ENCODE results near the gene C9orf50. TPM values are rescaled to one million over a fixed set of nuclear protein-coding genes. Genes with fewer than 3 reads are reported as not detected.

Gene C9orf50
- total RNA-seq, 2 donors from 2014 or later, result not detected

DNA sequence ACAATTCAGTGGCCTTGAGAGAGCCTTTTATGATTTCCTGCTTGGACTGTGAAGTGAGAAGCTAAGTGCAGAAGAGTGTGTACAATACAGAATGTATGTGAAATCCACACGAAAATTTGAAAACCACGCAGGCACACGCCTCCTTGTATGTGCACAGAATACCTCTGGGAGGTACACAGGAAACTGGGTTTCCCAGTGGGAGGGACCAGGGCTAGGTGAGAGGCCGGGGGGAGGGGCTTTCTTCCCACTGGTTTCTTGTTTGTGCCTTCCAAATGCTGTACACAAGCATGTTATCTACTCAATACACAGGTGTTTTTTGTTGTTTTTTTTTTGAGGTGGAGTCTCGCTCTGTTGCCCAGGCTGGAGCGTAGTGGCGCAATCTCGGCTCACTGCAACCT is 16.1 kb downstream of the C9orf50 start:
- no peak for DNase-seq (ENCODE audit: low spot score)
- H3K36me3 ChIP-seq, result no peaks in the 10 kb centered on the region
- TF ChIP-seq, protein P1, sequence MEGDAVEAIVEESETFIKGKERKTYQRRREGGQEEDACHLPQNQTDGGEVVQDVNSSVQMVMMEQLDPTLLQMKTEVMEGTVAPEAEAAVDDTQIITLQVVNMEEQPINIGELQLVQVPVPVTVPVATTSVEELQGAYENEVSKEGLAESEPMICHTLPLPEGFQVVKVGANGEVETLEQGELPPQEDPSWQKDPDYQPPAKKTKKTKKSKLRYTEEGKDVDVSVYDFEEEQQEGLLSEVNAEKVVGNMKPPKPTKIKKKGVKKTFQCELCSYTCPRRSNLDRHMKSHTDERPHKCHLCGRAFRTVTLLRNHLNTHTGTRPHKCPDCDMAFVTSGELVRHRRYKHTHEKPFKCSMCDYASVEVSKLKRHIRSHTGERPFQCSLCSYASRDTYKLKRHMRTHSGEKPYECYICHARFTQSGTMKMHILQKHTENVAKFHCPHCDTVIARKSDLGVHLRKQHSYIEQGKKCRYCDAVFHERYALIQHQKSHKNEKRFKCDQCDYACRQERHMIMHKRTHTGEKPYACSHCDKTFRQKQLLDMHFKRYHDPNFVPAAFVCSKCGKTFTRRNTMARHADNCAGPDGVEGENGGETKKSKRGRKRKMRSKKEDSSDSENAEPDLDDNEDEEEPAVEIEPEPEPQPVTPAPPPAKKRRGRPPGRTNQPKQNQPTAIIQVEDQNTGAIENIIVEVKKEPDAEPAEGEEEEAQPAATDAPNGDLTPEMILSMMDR (IDR thresholded peaks at IDR 0.05), result no peak
- peaks cover 0 to 39% of the 10 kb centered on the region in 2 donors for H3K4me1 ChIP-seq
- no peak overlapping the region for H3K27ac ChIP-seq
- no peaks in the 10 kb centered on the region for H3K9me3 ChIP-seq
- H3K4me3 ChIP-seq, result no peak overlapping the region
- H3K27me3 ChIP-seq, result no peaks in the 10 kb centered on the region

DNA sequence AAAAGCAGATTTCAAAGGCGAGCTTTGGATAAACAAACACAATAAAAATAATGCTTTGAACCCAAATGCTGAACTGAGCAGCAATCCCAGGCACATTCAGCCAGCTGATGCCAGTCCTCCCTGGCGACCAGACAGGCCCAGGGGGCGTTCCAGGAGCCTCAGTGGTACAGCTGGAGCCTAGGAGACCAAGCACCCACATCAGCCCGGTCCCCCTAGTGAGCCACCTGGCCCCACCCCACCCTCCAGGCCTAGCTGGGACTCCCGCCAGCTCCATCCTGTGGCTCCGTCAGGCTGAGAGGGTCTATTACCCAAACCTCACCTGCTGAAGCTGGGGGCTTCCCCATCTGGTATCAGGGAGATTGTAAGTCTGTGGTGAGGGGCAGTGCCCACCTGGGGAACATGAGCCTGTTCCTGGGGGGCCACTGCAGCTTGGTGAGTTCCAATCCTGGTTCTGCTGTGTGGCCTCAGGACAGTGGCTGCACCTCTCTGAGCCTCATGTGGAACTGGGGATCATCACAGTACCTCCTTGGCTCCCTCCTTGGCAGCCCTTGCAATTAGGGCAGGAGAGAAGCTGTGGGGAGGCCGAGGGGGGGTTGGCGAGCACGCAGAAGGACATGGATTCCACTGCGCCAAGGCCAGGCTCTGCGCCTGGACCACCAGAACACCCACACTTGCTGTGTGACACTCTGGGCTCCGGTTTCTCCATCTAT is 16.7 kb downstream of the C9orf50 start:
- H3K9me3 ChIP-seq, result no peaks in the 10 kb centered on the region
- no peaks in the 10 kb centered on the region for H3K36me3 ChIP-seq
- H3K4me3 ChIP-seq, result no peak overlapping the region
- no peak for DNase-seq (ENCODE audit: low spot score)
- no peak overlapping the region for H3K27ac ChIP-seq
- TF ChIP-seq, protein P1 (IDR thresholded peaks at IDR 0.05), result no peak
- H3K27me3 ChIP-seq, result no peaks in the 10 kb centered on the region
- peaks cover 0 to 34% of the 10 kb centered on the region in 2 donors for H3K4me1 ChIP-seq

DNA sequence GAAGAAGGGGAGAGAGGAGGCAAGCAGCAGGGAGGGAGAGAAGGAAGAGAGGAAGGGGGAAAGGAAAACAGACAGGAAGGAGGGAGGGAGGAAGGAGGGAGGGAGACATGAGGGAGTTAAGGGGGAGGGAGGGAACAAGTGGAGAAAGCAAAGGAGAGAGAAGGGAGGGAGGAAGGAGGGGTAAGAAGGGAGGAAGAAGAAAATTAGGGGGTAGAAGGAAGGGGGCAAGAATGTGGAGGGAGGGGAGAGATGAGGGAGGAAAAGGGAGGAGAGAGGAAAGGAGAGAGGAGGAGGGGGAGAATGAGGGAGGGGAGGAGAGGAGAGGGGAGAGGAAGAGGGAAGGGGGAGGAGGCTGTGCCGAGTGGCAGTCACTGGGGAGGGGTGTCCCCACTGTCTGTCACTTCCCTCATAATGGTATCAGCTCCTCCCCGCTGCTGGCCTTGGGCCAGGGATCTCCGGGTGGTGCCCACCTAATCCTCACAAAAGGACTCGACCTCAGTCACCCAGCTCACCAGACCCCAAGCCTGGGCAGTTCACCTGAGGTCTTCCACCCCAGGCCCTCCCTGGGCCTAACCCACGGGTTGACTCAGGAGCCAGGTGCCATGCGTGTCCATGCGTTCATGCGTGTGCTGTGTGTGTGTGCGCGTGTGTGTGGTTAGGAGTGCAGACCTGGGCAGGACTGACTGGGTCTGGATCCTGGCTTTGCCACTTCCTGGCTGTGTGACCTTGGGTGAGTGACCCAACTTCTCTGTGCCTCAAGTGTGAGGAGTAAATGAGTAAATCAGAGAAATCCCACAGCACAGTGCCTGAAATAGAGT is 18.1 kb downstream of the C9orf50 start:
- Histone ChIP-seq H3K9me3 (no peaks in the 10 kb centered on the region), H3K36me3 (no peaks in the 10 kb centered on the region), H3K4me1 (peaks cover 0 to 27% of the 10 kb centered on the region in 2 donors), H3K27me3 (no peaks in the 10 kb centered on the region), H3K4me3 (no peak overlapping the region), H3K27ac (no peak overlapping the region)
- DNase-seq (ENCODE audit: low spot score), result no peak
- TF ChIP-seq, protein P1 (IDR thresholded peaks at IDR 0.05), result no peak

DNA sequence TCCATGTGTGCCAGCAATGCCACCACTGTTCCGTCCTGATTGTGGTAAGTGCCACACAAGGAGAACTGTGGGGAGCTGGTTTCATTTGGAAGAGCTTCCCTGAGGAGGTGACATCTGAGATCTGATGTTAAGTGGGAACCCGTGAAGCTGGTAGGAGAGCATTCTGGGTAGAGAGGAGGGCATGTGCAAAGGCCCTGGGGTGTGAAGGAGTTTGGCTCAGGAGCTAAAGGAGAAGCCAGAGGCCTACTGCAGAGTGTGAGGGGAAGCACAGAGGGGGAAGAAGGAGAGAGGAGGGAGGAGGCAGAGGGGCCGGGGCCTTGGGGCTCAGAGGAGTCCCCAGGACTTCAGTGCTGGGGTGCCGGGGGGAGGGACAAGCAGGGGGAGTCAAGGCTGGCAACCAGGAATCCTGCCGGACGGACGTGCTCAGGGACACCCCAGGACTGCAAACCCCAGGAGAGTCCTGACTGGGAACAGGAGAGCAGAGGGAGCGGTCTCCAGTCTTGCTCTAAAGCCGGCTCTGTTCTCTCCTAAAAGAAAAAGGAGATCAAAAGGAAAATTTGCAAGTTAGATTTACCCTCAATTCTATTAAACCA is 19.7 kb downstream of the C9orf50 start:
- H3K4me1 ChIP-seq, result peaks cover 0 to 28% of the 10 kb centered on the region in 2 donors
- no peak overlapping the region for H3K27ac ChIP-seq
- no peaks in the 10 kb centered on the region for H3K27me3 ChIP-seq
- H3K4me3 ChIP-seq, result no peak overlapping the region
- no peaks in the 10 kb centered on the region for H3K36me3 ChIP-seq
- no peaks in the 10 kb centered on the region for H3K9me3 ChIP-seq
- no peak for DNase-seq (ENCODE audit: low spot score)
- TF ChIP-seq, protein P1 (IDR thresholded peaks at IDR 0.05), result no peak

DNA sequence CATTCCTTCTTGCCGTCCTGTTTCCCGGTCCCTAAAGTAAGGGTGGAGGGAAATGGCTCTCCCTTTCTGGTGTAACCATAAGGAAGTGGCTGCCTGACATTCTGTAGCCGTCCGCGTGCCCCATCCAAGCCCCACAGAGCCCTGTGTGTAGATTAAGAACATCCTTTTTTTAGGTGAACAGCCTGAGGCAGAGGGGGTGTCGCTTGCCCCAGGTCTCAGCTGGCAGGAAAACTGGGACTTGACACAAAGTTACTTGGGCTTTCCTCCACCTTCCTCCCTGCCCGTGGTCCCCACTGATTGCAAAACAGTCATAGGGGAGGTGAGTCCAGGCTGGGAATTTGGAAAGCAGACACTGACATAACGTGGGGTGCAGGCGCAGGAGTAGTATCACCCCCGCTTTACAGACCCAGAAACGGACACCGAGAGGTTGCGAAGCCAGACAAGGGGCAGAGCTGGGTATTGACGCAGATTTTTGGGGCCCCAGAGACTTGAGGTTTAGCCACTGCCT is 22.8 kb downstream of the C9orf50 start:
- TF ChIP-seq, protein P1 (IDR thresholded peaks at IDR 0.05), result no peak
- Histone ChIP-seq H3K9me3 (no peaks in the 10 kb centered on the region), H3K27me3 (no peaks in the 10 kb centered on the region), H3K27ac (peak overlapping the region; percentile 84 to 88), H3K4me3 (peak overlapping the region in 1 of 2 donors; percentile 47), H3K4me1 (peaks cover 0 to 29% of the 10 kb centered on the region in 2 donors), H3K36me3 (no peaks in the 10 kb centered on the region)
- no peak for DNase-seq (ENCODE audit: low spot score)

Data from right atrium auricular region (tissue), 2 donors.